ENCODE measurements around the gene PLA2G6. TPM values are rescaled to one million over a fixed set of nuclear protein-coding genes. Genes with fewer than 3 reads are reported as not detected.

The PLA2G6 gene
- total and polyA plus RNA-seq, 2 of the 13 experiments (the other 11 are each of a cell fraction or from before 2014, with no cell fraction given): 4.8 to 11.5 TPM

GRCh38 chr22:38180841-38181452 lies 683 bp downstream of the PLA2G6 start (continued):
- TF ChIP-seq SCMH1 (CRISPR knock-in tag; IDR thresholded peaks at IDR 0.05; ENCODE audit: borderline replicate concordance) (no peak), AHR (CRISPR knock-in tag; IDR thresholded peaks at IDR 0.05) (no peak), STAT6 (CRISPR knock-in tag; IDR thresholded peaks at IDR 0.05; ENCODE audit: borderline replicate concordance) (no peak), SRSF9 (IDR thresholded peaks at IDR 0.05; ENCODE audit: borderline replicate concordance, insufficient read depth, low read depth, low read length, poor library complexity, severe bottlenecking) (no peak), ZNF547 (CRISPR knock-in tag; IDR thresholded peaks at IDR 0.05) (0 out of 2 replicates have a peak, but pooled peaks have one; percentile 34), ZMAT3 (CRISPR knock-in tag; conservative IDR thresholded peaks at IDR 0.05) (no peak), ATF1 (CRISPR knock-in tag; IDR thresholded peaks at IDR 0.05) (no peak), CAMTA2 (CRISPR knock-in tag; IDR thresholded peaks at IDR 0.05; ENCODE audit: borderline replicate concordance) (no peak), ZNF225 (CRISPR knock-in tag; IDR thresholded peaks at IDR 0.05) (no peak), ZNF224 (CRISPR knock-in tag; IDR thresholded peaks at IDR 0.05) (no peak), ZNF746 (CRISPR knock-in tag; IDR thresholded peaks at IDR 0.05) (no peak), XBP1 (CRISPR knock-in tag; IDR thresholded peaks at IDR 0.05) (no peak), FOXK2 (IDR thresholded peaks at IDR 0.05) (no peak), BRCA1 (CRISPR knock-in tag; IDR thresholded peaks at IDR 0.05) (no peak), ZNF18 (CRISPR knock-in tag; IDR thresholded peaks at IDR 0.05; ENCODE audit: insufficient replicate concordance) (no peak), KAT7 (CRISPR knock-in tag; IDR thresholded peaks at IDR 0.05; ENCODE audit: borderline replicate concordance) (no peak), WIZ (CRISPR knock-in tag; IDR thresholded peaks at IDR 0.05) (no peak), ZFP90 (CRISPR knock-in tag; IDR thresholded peaks at IDR 0.05; ENCODE audit: borderline replicate concordance) (no peak), ZNF766 (CRISPR knock-in tag; IDR thresholded peaks at IDR 0.05; ENCODE audit: borderline replicate concordance) (no peak), ZNF7 (CRISPR knock-in tag; IDR thresholded peaks at IDR 0.05) (no peak), ZNF788 (CRISPR knock-in tag; IDR thresholded peaks at IDR 0.05; ENCODE audit: borderline replicate concordance) (no peak)
- TF ChIP-seq, protein P1, sequence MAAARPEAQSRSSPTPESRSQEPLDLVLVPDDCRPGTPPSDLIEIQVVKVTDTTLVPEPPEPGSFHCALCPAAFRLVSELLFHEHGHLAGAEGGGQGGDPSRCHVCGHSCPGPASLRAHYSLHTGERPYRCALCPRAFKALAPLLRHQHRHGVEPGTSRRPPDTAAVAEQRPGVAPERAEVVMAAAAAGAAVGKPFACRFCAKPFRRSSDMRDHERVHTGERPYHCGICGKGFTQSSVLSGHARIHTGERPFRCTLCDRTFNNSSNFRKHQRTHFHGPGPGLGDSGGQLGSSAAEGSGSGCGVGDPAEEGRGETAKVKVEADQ (CRISPR knock-in tag; IDR thresholded peaks at IDR 0.05; ENCODE audit: borderline replicate concordance): no peak
- TF ChIP-seq, protein P2, sequence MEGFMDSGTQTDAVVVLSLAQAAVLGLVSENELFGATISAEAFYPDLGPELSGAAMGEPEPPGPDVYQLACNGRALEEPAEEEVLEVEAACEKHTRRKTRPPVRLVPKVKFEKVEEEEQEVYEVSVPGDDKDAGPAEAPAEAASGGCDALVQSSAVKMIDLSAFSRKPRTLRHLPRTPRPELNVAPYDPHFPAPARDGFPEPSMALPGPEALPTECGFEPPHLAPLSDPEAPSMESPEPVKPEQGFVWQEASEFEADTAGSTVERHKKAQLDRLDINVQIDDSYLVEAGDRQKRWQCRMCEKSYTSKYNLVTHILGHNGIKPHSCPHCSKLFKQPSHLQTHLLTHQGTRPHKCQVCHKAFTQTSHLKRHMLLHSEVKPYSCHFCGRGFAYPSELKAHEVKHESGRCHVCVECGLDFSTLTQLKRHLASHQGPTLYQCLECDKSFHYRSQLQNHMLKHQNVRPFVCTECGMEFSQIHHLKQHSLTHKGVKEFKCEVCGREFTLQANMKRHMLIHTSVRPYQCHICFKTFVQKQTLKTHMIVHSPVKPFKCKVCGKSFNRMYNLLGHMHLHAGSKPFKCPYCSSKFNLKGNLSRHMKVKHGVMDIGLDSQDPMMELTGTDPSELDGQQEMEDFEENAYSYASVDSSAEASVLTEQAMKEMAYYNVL (CRISPR knock-in tag; IDR thresholded peaks at IDR 0.05; ENCODE audit: borderline replicate concordance): peak; percentile 73
- TF ChIP-seq, protein P3, sequence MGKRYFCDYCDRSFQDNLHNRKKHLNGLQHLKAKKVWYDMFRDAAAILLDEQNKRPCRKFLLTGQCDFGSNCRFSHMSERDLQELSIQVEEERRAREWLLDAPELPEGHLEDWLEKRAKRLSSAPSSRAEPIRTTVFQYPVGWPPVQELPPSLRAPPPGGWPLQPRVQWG (CRISPR knock-in tag; IDR thresholded peaks at IDR 0.05; ENCODE audit: borderline replicate concordance, low read depth): no peak
